GM18526 (cell line): ENCODE measurements around the gene PLCL1.

ENCODE experiments used
- POLR2A ChIP-seq: IDR thresholded peaks from 3 replicates; pipeline ENCODE4 v1.6.1; 2011; ENCODE audit not compliant: insufficient read length; ENCODE audit errors: extremely low read depth

The PLCL1 gene

GRCh38 chr2:197940382-197940781 lies 136.0 kb downstream of the PLCL1 start:
- no peak for TF ChIP-seq POLR2A

- TF ChIP-seq POLR2A = no peak
These were observed 137.3 kb downstream of the PLCL1 start for GRCh38 chr2:197941715-197942114.

- no peak for TF ChIP-seq POLR2A
These were observed 139.3 kb downstream of the PLCL1 start for GRCh38 chr2:197943731-197944130.

- TF ChIP-seq POLR2A = no peak
These were observed 140.2 kb downstream of the PLCL1 start for GRCh38 chr2:197944416-197945096.

- no peak for TF ChIP-seq POLR2A
These were observed 142.2 kb downstream of the PLCL1 start for GRCh38 chr2:197946562-197946961.

GRCh38 chr2:197947219-197947757 lies 142.9 kb downstream of the PLCL1 start:
- TF ChIP-seq POLR2A = no peak

- TF ChIP-seq POLR2A = no peak
These were observed 144.8 kb downstream of the PLCL1 start for GRCh38 chr2:197949224-197949623.

GRCh38 chr2:197950006-197950405 lies 145.6 kb downstream of the PLCL1 start:
- TF ChIP-seq POLR2A = no peak

- TF ChIP-seq POLR2A = no peak
These were observed 146.3 kb downstream of the PLCL1 start for GRCh38 chr2:197950724-197951123.

- TF ChIP-seq POLR2A = no peak
These were observed 148.3 kb downstream of the PLCL1 start for GRCh38 chr2:197952540-197953202.

GRCh38 chr2:197954328-197954727 lies 149.9 kb downstream of the PLCL1 start:
- TF ChIP-seq POLR2A = no peak

- TF ChIP-seq POLR2A = no peak
These were observed 154.3 kb downstream of the PLCL1 start for GRCh38 chr2:197958592-197959150.

GRCh38 chr2:197959383-197959782 lies 155.0 kb downstream of the PLCL1 start:
- TF ChIP-seq POLR2A = no peak

- no peak for TF ChIP-seq POLR2A
These were observed 156.4 kb downstream of the PLCL1 start for GRCh38 chr2:197960786-197961185.

GRCh38 chr2:197964720-197965119 lies 160.3 kb downstream of the PLCL1 start:
- no peak for TF ChIP-seq POLR2A

- TF ChIP-seq POLR2A = no peak
These were observed 161.4 kb downstream of the PLCL1 start for GRCh38 chr2:197965756-197966155.
